Right ventricle myocardium superior (tissue), 1 donor: ENCODE data around the gene OR52N5. TPM values are rescaled to one million over a fixed set of nuclear protein-coding genes. Genes with fewer than 3 reads are reported as not detected.

Experiments used
- ATAC-seq: fragments of 200-7000 bp; cut with Tn5 transposase; one replicate; pipeline ENCODE4 v1.9.1; 2020; ENCODE audit warnings: mild to moderate bottlenecking; ENCODE audit not compliant: poor library complexity
- DNase-seq: peaks from one replicate; pipeline ENCODE4 v3.0.0-alpha.2; 2020
- intact Hi-C: fragments of 100-400 bp; cut with DNase I; formaldehyde crosslinking; loops from one replicate; pipeline ENCODE4 v1.11.2; 2022
- long read RNA-seq: library from polyadenylated mRNA; unstranded; transcript quantifications from one replicate; pipeline ENCODE4 v2.0.0, GENCODE V29; 2021
- total RNA-seq: library from RNA; stranded (reverse); fragmentation: NEBNext Ultra II Directional; extraction: Animal tissue kit (Norgen Biotek cat#: 25700); gene quantifications from one replicate; pipeline ENCODE4 v1.2.1, GENCODE V29; 2021
- donor health status: DM: no; HTN: yes; CAD: no; lungs with severe emphysema.

The OR52N5 gene
- not detected for total RNA-seq
- long read RNA-seq: 0 reads

DNA sequence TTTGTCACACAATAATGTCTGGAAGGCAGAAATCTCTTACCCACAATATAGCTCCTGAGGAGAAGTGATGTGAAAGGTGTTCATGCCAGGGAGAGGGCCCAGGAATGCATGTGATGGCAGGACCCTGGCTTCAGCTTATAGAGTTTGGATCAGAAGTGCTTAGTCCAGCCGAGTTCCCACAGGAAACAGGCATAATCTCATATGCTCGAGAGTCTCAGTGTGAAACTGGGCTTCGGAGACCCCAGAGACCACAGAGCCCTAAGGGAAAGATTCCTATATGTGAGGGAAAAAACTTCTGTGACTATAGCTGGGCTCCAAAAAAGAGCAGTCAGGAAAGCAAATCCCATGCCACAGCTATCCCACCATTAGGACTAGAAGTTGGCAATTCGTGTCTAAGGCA lies at the start of gene OR52N5:
Gene OR52N5 (minus strand): TSS at position 101 of the 400 bp plus-strand sequence. CDS start 4,721 bp downstream, outside the sequence.
- intact Hi-C loops: no loop called here
- ATAC-seq: no peak
- DNase-seq: no peak

DNA sequence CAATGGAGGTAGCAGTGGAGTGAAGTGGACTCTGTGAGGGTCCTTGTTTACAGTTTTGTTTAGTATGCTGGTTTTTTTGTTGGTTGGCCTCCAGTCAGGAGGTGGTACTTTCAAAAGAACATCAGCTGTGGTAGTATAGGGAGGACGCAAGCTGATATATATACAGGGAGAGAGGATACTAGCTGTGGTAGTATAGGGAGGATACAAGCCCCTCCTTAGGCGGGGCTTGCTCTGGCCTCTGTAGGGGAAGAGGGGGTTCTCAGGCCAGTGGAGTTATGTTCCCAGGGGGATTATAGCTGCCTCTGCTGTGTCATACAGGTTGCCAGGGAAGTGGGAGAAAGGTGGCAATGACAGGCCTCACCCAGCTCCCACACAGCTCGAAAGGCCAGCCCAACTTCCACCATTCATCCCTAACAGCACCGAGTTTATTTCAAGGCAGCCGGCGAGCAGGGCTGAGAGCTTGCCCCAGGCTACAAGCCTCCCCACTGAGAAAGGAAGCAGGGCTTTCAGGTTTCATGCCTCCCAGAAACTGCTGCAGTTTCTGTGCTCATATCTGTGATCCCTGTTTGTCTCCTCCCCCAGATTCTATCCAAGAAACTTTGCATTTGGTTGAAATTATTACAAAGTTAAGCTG lies 48.2 kb upstream of the OR52N5 start:
- no peak for ATAC-seq
- intact Hi-C loops: no loop called here
- DNase-seq: no peak

GRCh38 chr11:5818245-5818886 lies 35.2 kb upstream of the OR52N5 start:
- intact Hi-C loops: no loop called here
- DNase-seq: no peak
- no peak for ATAC-seq

DNA sequence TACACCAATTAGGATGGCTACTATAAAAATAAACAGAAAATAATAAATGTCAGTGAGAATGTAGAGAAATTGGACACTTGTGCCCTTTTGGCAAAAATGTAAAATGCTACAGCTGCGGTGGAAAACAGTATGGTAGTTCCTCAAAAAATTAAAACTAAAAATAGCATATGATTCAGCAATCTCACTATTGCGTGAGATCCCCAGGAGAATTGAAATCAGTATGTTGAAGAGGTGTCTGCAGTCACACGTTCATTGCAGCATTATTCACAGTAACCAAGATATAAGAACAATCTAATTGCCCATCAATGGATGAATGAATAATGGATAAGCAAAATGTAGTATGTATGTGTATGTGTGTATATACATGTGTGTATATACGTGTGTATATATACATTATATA lies 32.4 kb upstream of the OR52N5 start:
- ATAC-seq (no peak), DNase-seq (no peak)
- intact Hi-C loops: no loop called here

DNA sequence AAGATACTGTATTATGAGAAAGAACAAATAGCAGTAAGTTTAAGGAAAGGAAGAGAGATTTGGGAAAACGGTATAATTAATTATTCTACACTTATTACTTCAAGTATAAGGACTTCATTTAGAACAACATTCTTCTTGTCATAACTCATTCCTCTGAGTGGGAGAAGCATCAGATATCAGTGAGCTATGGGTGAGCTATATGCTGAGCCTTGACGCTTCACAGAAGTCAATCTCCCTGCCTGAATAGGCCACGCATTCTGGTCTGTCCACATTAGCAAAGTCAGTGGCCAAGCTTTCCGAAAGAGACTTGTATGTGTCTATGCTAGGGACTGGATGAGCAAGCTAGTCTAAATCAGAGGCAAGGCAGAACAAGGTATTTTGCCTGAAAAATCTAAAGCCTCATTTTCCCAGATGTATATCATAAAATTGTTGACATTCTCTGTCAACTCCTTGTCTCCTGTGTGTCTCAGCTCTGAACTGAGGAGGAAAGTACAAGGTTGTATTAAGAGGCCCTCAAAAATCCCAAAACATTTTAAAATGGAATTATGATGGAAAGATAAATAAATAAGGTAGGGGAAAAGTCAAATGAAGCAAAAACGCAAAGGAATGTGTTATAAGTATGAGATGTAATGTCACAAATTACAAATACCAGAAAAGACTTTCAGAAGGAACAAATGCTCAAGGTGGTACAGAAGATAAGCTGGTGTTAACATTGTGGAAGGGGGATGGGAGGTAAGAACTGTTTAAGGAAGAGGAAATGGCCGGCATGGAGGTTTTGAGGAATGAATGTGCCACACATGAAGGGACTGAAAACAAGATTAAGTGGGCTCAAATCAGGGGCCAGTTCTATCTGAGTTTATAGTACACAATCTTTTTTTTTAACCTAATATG lies 27.0 kb upstream of the OR52N5 start:
- intact Hi-C loops: loop anchor here (5.0 kb wide), 1 partner anchor 333 kb away; no protein-coding TSS in a partner anchor
- ATAC-seq (no peak), DNase-seq (no peak)

DNA sequence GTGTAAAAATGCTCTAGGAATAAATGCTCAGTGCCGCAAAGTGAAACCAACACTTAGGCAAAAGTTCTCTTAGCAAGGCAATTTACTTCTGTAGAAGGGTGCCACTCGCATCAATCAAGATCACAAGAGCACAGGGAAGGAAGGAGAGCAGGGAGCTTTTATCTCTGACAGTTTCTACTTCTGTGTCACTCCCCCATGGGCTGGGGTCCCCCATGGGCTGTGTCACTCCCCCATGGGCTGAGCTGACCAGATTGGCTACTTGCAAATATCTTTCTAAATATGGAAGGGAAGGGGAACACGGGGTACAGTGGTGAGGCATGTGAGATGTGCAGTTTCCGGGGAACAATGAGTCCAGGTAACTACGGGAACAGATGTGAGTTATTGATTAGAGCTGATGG lies 26.0 kb upstream of the OR52N5 start:
- no peak for ATAC-seq
- no peak for DNase-seq
- intact Hi-C loops: loop anchor here (5.0 kb wide), 1 partner anchor 332 kb away; no protein-coding TSS in a partner anchor

DNA sequence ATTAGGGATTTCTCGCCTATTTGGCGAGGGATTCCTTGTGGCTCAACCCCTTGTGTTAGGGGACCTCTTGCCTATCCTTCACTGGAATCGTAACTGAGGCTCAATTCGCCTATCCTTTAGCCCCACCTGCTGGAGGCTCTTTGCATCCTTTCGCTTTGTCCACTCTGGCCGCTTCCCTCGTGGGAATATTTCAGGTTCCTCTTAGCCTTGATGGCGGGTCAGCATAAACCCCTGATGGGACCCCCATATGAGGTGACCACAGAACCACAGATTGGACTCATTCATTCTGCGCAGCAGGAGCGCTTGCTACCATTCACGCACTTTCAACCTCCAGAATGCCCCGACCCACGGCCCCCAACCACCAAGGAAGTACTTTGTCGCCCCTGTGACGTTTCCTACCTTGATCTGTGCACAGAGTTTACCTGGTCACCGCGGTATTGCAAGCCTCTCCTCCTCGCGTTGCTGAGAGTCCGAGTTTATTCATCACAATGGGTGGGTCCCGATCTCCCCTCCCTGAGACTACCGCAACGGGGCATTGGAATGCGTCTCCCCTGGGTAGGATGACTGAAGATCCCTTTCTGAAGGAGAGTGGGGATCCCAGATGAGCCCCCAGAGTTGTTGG lies 25.5 kb upstream of the OR52N5 start, which contains the start of gene OR52N2:
Gene OR52N2 (plus strand): TSS at position 425 of the 622 bp plus-strand sequence. CDS start 11,412 bp downstream, outside the sequence.
- DNase-seq (peak; percentile 59), ATAC-seq (peak; percentile 94)
- intact Hi-C loops: loop anchor here (5.0 kb wide), 1 partner anchor 331 kb away; no protein-coding TSS in a partner anchor

DNA sequence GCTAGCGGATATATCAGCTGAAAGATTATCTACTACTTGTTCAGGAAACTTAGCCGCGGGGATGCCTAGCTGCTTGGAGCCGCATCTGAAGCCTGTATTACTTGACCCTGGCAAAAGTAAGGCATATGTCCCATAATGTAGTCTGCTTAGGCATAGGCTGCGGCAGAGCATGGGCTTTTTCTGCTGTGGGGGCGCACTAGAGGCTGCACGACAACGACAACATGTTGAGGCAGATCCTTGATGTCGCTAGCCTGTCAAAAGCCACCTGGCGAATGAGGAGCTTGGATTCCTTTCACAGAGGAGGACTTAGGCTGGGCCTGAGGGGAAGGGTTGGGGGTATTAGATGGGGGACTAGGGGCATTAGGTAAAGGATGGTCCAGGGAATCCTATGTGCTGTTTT lies 24.4 kb upstream of the OR52N5 start:
- intact Hi-C loops: loop anchor here (5.0 kb wide), 1 partner anchor 330 kb away; no protein-coding TSS in a partner anchor
- no peak for ATAC-seq
- DNase-seq: no peak

DNA sequence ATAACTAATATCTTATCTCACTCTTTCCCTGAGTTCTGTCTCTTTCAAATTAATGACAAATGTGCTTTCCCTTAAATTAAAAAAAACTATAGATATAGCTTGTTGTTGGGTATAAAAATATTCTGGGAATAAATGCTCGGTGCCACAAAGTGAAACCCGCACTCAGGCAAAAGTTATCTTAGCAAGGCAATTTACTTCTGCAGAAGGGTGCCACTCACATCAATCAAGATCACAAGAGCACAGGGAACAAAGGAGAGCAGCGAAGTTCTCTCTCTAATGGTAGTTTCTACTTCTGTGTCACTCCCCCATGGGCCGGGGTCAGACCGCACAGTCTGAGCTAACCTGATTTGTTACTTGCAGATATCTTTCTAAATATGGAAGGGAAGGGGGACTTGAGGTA lies 20.8 kb upstream of the OR52N5 start:
- intact Hi-C loops: no loop called here
- DNase-seq (no peak), ATAC-seq (no peak)

- ATAC-seq: no peak
- DNase-seq: no peak
- intact Hi-C loops: no loop called here
These were observed 13.4 kb upstream of the OR52N5 start for GRCh38 chr11:5796541-5796940.

GRCh38 chr11:5791165-5791564 lies 8.0 kb upstream of the OR52N5 start, which contains the start of gene OR52N1:
TSS of gene OR52N1 (minus strand) at chr11:5791265. CDS start at chr11:5788816, 2,449 bp downstream.
- ATAC-seq: no peak
- intact Hi-C loops: no loop called here
- DNase-seq: no peak

DNA sequence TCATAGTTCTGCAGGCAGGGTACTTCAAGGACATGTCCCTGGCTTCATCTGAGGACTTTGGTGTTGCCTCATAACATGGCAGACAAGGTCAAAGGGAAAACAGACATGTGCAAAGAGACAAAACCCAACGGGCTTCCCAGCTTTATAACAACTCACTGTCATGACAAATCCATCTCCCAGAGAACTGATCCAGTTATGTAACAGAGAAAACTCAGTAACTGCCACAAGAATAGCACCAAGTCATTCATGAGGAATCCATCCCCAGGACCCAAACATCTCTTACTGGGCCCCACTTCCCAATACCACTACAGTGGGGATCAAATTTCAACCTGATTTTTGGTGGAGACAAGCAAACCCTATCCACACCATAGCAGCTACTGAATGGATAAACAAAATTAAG lies 16.1 kb downstream of the OR52N5 start:
- intact Hi-C loops: no loop called here
- DNase-seq (no peak), ATAC-seq (no peak)

DNA sequence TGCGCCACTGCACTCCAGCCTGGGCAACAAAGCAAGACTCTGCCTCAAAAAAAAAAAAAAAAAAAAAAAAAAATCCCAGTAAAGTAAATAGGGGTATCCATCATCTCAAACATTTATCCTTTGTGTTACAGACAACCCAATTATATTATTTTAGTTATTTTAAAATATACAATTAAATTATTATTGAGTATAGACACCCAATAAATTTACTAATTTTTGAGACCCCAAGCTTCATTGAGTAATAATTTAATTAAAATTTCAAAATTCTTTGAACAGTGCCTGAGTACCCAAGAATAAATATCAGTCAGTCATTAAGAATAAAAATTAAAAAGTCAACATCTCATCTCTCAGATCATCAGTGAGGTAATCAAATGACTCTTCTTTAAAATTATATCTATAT lies 29.2 kb downstream of the OR52N5 start, which contains the start of gene OR52N4:
Gene OR52N4 (plus strand): TSS at position 301 of the 400 bp plus-strand sequence. CDS start 498 bp downstream, outside the sequence.
- DNase-seq (no peak), ATAC-seq (no peak)
- intact Hi-C loops: no loop called here

GRCh38 chr11:5749836-5750235 lies 33.3 kb downstream of the OR52N5 start:
- no peak for ATAC-seq
- no peak for DNase-seq
- intact Hi-C loops: no loop called here

GRCh38 chr11:5746614-5747013 lies 36.5 kb downstream of the OR52N5 start:
- intact Hi-C loops: no loop called here
- ATAC-seq (no peak), DNase-seq (no peak)

- ATAC-seq (no peak), DNase-seq (no peak)
- intact Hi-C loops: no loop called here
These were observed 44.7 kb downstream of the OR52N5 start for GRCh38 chr11:5738431-5738830.

DNA sequence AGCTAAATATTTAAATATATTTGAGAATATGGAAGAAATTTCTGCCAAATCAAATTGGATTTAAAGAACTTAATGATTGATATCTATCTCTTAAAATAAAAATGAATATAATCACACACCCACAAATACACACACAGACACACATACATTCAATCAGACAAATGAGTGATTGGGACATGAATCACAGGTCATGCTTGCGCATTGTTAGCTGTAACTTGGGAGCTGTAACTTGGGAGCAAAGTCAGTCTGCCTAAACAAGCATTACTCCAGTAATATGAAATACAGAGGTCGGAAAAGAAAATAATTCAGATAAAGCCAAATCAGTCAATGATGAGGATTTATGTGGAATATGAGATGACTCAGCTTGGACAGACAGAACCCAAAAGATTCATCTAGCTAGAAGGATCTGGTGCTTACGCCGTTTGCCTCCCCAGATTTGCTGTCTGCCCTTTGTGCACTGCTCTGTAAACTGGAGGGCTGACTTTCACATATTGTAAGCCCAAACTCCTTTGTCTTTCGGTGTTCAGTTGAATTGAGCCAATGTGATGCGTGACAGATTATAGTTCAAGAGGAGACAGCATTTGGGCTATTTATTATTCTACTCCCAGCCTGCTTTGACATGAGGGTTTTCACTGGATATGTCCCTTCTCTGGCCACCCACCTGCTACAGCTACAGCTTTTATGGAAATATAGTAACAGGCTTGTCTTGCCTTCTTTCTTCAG lies 45.3 kb downstream of the OR52N5 start:
- DNase-seq (no peak), ATAC-seq (no peak)
- intact Hi-C loops: no loop called here

GRCh38 chr11:5737091-5737490 lies 46.1 kb downstream of the OR52N5 start:
- intact Hi-C loops: no loop called here
- no peak for DNase-seq
- ATAC-seq: no peak
